Stimulated activated CD4-positive, alpha-beta T cell treated with anti-CD3 and anti-CD28 coated beads, Interleukin-2, amount 100 ng/mL, for 24 hours (primary cell): ENCODE measurements around the gene IL4I1.

Experiments
- DNase-seq, 2 donors: peaks; one replicate each; pipeline ENCODE4 v3.0.0-alpha.2; 2020

The IL4I1 gene

GRCh38 chr19:49849433-49850220 is 47.1 kb downstream of the IL4I1 start:
- DNase-seq = no peak

GRCh38 chr19:49848938-49849337 is 47.7 kb downstream of the IL4I1 start:
- DNase-seq = no peak

GRCh38 chr19:49847731-49848696 is 48.7 kb downstream of the IL4I1 start:
- no peak for DNase-seq

- DNase-seq = no peak
Observed at GRCh38 chr19:49846408-49846807, 50.3 kb downstream of the IL4I1 start.

GRCh38 chr19:49845414-49845813 is 51.3 kb downstream of the IL4I1 start:
- DNase-seq = no peak

GRCh38 chr19:49844138-49845095 is 52.3 kb downstream of the IL4I1 start:
- DNase-seq = no peak

GRCh38 chr19:49843265-49843664 is 53.4 kb downstream of the IL4I1 start:
- no peak for DNase-seq

- no peak for DNase-seq
Observed at GRCh38 chr19:49840736-49841249, 55.9 kb downstream of the IL4I1 start.

- DNase-seq = no peak
Observed at GRCh38 chr19:49840321-49840720, 56.4 kb downstream of the IL4I1 start.

- no peak for DNase-seq
Observed at GRCh38 chr19:49839713-49840112, 57.0 kb downstream of the IL4I1 start.
